PC-3 (cell line): ENCODE measurements around the gene GPR152. TPM values are rescaled to one million over a fixed set of nuclear protein-coding genes. Genes with fewer than 3 reads are reported as not detected.

Source experiments
- ATAC-seq: fragments of 200-7000 bp; cut with Tn5 transposase; 2 replicates; pipeline ENCODE4 v1.9.1; 2020; ENCODE audit warnings: mild to moderate bottlenecking, moderate library complexity
- BruUV-seq: library from RNA; stranded (reverse); fragments of 400-500 nt; replicated peaks from 2 replicates; lab custom pipeline; 2021; lab: Mats Ljungman, UMichigan
- CTCF ChIA-PET: fragments of 300-600 bp; sonication (Branson Sonifier 250); formaldehyde crosslinking; loops from one replicate; lab custom pipeline; 2022; ENCODE audit warnings: antibody characterized with exemption; lab: Charles Lee
- POLR2A ChIA-PET: fragments of 300-600 bp; sonication (Branson Sonifier 250); formaldehyde crosslinking; loops from one replicate; lab custom pipeline; 2022; ENCODE audit warnings: antibody characterized with exemption; ENCODE audit not compliant: unreplicated experiment; lab: Charles Lee
- DNase-seq: peaks from one replicate; pipeline ENCODE4 v3.0.0-alpha.2; 2015
- H2AFZ ChIP-seq: fragments of 300-600 bp; sonication (generic); 2 replicates; pipeline ENCODE4 v1.6.0; 2016; ENCODE audit warnings: antibody characterized with exemption, low read length
- H3F3A ChIP-seq: fragments of 300-600 bp; sonication (generic); one replicate; pipeline ENCODE4 v1.6.0; 2017; ENCODE audit warnings: antibody characterized with exemption, low read length, control low read depth, mild to moderate bottlenecking; ENCODE audit not compliant: unreplicated experiment
- H3K27ac ChIP-seq: fragments of 300-600 bp; sonication (generic); 2 replicates; pipeline ENCODE4 v1.5.1; 2016; ENCODE audit warnings: mild to moderate bottlenecking, low read length
- H3K27me3 ChIP-seq: fragments of 300-600 bp; sonication (generic); 2 replicates; pipeline ENCODE4 v1.6.1; 2016; ENCODE audit warnings: low read length, mixed read lengths
- H3K36me3 ChIP-seq: fragments of 300-600 bp; sonication (generic); 2 replicates; pipeline ENCODE4 v1.6.1; 2016; ENCODE audit warnings: low read depth, mixed run types, low read length, mixed read lengths
- H3K4me1 ChIP-seq: fragments of 300-600 bp; sonication (generic); 2 replicates; pipeline ENCODE4 v1.5.1; 2016; ENCODE audit warnings: low read length; ENCODE audit not compliant: insufficient read depth
- H3K4me2 ChIP-seq: fragments of 300-600 bp; sonication (generic); 2 replicates; pipeline ENCODE4 v1.6.0; 2016; ENCODE audit warnings: low read length
- H3K4me3 ChIP-seq: fragments of 300-600 bp; sonication (generic); 2 replicates; pipeline ENCODE4 v1.5.1; 2016; ENCODE audit warnings: mild to moderate bottlenecking, low read length, mixed read lengths
- H3K79me2 ChIP-seq: fragments of 300-600 bp; sonication (generic); 2 replicates; pipeline ENCODE4 v1.6.1; 2017; ENCODE audit warnings: low read length, mixed read lengths
- H3K9ac ChIP-seq: fragments of 300-600 bp; sonication (generic); 2 replicates; pipeline ENCODE4 v1.6.0; 2016; ENCODE audit warnings: mild to moderate bottlenecking, low read length
- H3K9me2 ChIP-seq: fragments of 300-600 bp; sonication (generic); replicated peaks from 2 replicates; pipeline ENCODE4 v1.6.1; 2016; ENCODE audit warnings: mixed run types, low read length, mixed read lengths
- H3K9me3 ChIP-seq: fragments of 300-600 bp; sonication (generic); 2 replicates; pipeline ENCODE4 v1.6.1; 2016; ENCODE audit warnings: low read length, mixed read lengths
- H4K20me1 ChIP-seq: fragments of 300-600 bp; sonication (generic); 2 replicates; pipeline ENCODE4 v1.6.1; 2016; ENCODE audit warnings: low read length, mixed read lengths
- CTCF ChIP-seq: fragments of 300-600 bp; sonication (generic); conservative IDR thresholded peaks from 2 replicates; pipeline ENCODE4 v1.5.1; 2017; ENCODE audit warnings: antibody characterized with exemption, low read depth, mild to moderate bottlenecking, low read length
- EZH2 ChIP-seq: fragments of 300-600 bp; sonication (generic); IDR thresholded peaks from one replicate; pipeline ENCODE4 v1.6.1; 2017; ENCODE audit warnings: antibody characterized with exemption, mild to moderate bottlenecking, low read length; ENCODE audit not compliant: unreplicated experiment
- EZH2phosphoT487 ChIP-seq: fragments of 300-600 bp; sonication (generic); IDR thresholded peaks from 2 replicates; pipeline ENCODE4 v1.6.1; 2018; ENCODE audit warnings: mild to moderate bottlenecking, antibody characterized with exemption, low read length, borderline replicate concordance
- intact Hi-C: fragments of 100-400 bp; cut with micrococcal nuclease; formaldehyde crosslinking; loops from 2 replicates; pipeline ENCODE4 v1.9.0; 2023
- total RNA-seq: library from RNA; depleted of rRNA; stranded (reverse); fragments of >200 nt; gene quantifications from 2 replicates; pipeline ENCODE4 v1.2.3, GENCODE V29; 2014

GPR152 gene
- total RNA-seq, 1 experiment from 2014 or later, result not detected

- Histone ChIP-seq H3K79me2 (no peaks in the 10 kb centered on the region), H4K20me1 (no peaks in the 10 kb centered on the region), H3K9me3 (no peaks in the 10 kb centered on the region), H3K4me3 (no peak overlapping the region), H3K9me2 (no peaks in the 10 kb centered on the region), H2AFZ (no peak overlapping the region), H3F3A (no peaks in the 10 kb centered on the region), H3K9ac (no peak overlapping the region), H3K27me3 (no peaks in the 10 kb centered on the region), H3K27ac (no peak overlapping the region), H3K4me1 (peaks cover 6% of the 10 kb centered on the region; the same call in 1 of the 2 replicates), H3K36me3 (no peaks in the 10 kb centered on the region), H3K4me2 (no peak overlapping the region)
- DNase-seq, result peak; percentile 34
- ATAC-seq, result no peak
- intact Hi-C loops, result no loop called here
- ChIA-PET CTCF (no interaction called here), POLR2A (no interaction called here)
- no TSS peak for BruUV-seq
- TF ChIP-seq EZH2phosphoT487 (no peak), CTCF (no peak), EZH2 (no peak)
Measured at GRCh38 chr11:67416416-67417335, 35.9 kb downstream of the GPR152 start.

- peaks cover 6% of the 10 kb centered on the region; the same call in 1 of the 2 replicates for H3K4me1 ChIP-seq
- H3K9ac ChIP-seq, result no peak within 1 kb of the TSS
- H4K20me1 ChIP-seq, result no peaks in the 10 kb centered on the region
- H3K36me3 ChIP-seq, result no peaks in the 10 kb centered on the region
- no TSS peak for BruUV-seq
- DNase-seq, result no peak
- H3K27ac ChIP-seq, result no peak within 1 kb of the TSS
- H3K79me2 ChIP-seq, result no peaks in the 10 kb centered on the region
- intact Hi-C loops, result no loop called here
- 0 out of 2 replicates have a peak, but pooled peaks have one; percentile 10 for ATAC-seq
- H3K4me2 ChIP-seq, result peak within 1 kb of the TSS; percentile 84
- H2AFZ ChIP-seq, result peak within 1 kb of the TSS; percentile 57; the same call in 1 of the 2 replicates
- H3K9me2 ChIP-seq, result no peaks in the 10 kb centered on the region
- ChIA-PET POLR2A (no interaction called here), CTCF (no interaction called here)
- TF ChIP-seq EZH2phosphoT487 (no peak), CTCF (no peak), EZH2 (no peak)
- H3K27me3 ChIP-seq, result no peaks in the 10 kb centered on the region
- H3K9me3 ChIP-seq, result no peaks in the 10 kb centered on the region
- peak within 1 kb of the TSS; percentile 54 for H3K4me3 ChIP-seq
- H3F3A ChIP-seq, result no peaks in the 10 kb centered on the region
Measured at GRCh38 chr11:67415501-67416304, 36.8 kb downstream of the GPR152 start, which contains the start of gene CARNS1. TSS of gene CARNS1 (plus strand) at chr11:67415678. CDS start at chr11:67416200, 522 bp downstream.
